GM18502 (cell line): ENCODE measurements around the gene SLC15A3.
A peak's percentile ranks its signal among the peaks of the same experiment; 100 is the strongest.

ENCODE experiments used
- ATAC-seq: cut with Tn5 transposase; IDR thresholded peaks from one replicate; pipeline ENCODE4 v1.9.1; 2021; ENCODE audit warnings: mild to moderate bottlenecking; ENCODE audit not compliant: unreplicated experiment, poor library complexity

SLC15A3 gene

DNA sequence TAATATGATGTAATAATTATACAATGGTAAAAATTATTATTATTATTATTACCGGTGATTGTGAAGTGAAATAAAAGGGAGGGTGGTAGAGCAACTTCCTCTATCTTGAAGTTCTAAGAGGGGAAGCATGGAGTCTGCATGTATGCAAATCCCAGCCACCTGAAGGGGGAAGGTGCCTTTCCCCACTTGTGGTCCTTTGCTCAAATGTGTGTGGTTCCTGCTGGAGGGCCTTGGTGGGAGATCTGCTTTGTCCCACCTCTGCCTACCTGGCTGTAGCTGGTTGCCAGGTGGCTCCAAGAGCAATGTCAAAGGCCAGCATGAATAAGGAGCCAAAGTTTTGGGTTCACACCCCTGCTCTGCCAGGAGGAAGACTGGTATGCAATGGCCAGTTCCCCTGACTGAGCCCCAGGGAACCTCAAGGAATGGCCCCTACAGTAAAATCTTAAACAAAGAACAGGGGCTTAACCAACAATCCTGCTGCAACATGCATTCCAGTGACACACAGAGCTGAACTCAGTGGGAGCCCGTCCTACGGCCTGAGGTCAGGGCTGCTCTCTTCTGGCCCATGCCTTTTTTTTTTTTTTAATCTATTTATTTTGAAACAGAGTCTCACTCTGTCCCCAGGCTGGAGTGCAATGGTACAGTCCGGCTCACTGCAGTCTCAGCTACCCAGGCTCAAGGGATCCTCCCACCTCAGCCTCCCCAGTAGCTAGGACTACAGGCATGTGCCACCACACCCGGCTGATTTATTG lies 19.2 kb downstream of the SLC15A3 start:
- ATAC-seq: no peak

DNA sequence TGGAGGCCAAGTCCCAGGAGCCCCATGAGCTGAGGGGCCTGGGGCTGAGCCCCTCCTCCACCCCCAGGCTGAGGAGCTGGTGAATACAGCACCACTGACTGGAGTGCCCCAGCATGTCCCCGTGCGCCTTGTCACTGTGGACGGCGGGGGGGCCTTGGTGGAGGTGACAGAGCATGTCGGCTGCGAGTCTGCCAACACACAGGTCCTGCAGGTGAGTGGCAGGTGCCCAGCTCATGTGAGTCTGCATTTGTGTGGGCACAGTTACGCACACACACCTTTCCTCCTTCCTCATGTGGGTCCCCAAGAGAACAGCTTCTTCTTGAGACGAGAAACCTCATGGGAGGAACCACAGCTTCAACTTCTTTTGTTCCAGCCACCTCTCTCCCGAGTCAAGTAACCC lies 20.1 kb downstream of the SLC15A3 start:
- no peak for ATAC-seq

DNA sequence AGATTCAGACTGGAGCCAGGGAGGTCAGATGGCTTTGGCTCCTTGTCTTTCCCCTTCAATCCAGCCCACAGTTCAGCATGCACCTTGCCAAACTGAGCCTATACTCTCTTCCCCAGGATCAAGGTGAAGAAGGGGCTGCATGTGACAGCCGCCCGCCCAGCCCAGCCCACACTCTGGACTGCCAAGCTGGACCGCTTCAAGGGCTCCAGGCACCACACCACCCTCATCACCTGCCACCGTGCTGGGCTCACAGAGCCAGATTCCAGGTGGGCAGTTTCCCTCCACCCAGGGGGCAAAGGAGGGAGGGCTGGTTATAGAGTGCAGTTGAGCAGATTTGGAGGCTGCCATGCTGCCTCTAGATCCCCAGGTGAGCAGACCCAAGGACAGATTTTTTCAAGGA lies 21.6 kb downstream of the SLC15A3 start:
- ATAC-seq: no peak

DNA sequence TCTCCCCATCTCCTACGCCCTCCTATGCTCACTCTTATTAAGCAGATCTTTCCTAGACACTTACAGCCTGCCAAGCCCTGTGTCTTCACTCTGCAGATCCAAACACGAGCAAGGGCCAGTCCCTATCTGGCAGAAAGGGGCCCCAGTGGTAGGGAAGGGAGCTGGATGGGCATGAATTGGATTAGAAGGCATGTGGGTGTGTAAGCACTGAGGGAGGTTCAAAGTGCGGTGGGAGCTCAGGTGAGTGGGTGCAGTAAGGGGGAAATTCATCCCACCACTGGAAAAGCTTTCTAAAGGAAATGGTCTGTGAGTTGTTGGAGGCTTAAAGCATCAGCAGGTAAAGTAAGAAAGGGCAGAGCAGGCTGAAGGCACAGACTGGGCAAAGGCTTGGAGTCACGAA lies 22.2 kb downstream of the SLC15A3 start:
- no peak for ATAC-seq

DNA sequence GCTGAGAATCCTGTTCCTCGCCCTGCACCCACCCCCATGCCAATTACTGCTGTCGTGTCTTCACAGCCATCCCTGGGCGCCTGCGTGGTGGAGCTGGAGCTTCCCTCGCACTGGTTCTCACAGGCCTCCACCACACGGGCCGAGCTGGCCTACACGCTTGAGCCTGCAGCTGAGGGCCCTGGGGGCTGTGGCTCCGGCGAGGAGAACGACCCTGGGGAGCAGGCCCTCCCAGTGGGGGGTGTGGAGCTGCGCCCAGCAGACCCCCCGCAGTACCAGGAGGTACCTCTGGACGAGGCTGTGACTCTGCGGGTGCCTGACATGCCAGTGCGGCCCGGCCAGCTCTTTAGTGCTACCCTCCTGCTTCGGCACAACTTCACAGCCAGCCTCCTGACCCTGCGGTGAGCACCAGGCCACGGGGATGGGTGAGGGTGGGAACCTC lies 23.4 kb downstream of the SLC15A3 start:
- no peak for ATAC-seq

DNA sequence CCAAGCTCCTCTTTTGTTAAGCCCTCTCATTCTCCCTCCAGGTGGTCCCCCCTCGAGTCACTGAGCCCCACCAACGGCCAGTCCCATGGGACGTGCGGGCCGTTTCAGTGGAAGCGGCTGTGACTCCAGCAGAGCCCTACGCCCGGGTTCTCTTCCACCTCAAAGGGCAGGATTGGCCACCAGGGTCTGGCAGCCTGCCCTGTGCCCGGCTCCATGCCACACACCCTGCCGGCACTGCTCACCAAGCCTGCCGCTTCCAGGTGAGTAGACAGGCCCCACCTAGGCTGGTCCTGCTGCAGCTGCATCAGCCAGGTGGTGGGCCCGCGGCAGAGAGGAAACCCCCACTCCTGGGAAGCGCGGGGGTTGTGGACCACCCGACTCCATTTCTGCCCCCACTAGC lies 24.4 kb downstream of the SLC15A3 start:
- ATAC-seq: no peak

DNA sequence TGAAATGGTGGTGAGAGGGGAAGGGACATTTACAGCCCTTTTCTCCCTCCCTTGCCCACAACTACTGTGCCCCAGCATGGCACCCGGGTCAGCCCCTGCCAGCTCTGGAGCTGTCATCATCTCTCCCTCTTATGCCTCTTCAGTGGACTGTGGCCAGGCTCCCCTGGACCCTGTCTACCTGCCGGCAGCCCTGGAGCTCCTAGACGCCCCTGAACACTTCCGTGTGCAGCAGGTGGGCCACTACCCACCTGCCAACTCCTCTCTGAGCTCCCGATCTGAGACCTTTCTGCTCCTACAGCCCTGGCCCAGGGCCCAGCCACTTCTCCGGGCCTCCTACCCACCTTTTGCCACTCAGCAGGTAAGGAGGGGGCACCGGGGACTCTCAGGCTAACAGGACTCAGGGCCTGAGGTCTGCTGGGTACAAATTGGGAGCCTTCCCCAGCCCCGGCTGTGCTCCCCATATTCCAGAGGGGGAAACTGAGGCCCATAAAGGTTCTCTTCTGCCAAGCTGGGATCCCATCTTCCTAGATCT lies 24.8 kb downstream of the SLC15A3 start:
- ATAC-seq: no peak

DNA sequence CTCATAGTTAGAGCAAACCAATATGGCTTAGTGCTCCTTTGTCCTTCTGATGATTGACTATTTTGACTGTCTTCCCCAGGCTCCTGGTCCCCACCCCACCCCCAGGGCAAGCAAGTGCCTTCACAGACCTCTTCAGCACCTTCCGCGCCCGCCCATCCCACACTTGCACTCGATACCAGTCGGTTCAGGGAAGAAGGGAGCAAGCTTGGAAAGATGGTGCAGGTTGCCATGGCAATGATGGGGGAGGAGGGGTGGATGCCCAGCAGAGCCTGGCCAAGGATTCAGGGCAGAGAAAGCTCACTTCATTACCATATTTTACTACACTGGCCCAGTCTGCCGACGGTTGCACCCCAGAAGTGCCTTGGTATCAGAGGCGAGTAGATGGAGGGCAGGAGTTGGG lies 25.5 kb downstream of the SLC15A3 start:
- ATAC-seq: no peak

DNA sequence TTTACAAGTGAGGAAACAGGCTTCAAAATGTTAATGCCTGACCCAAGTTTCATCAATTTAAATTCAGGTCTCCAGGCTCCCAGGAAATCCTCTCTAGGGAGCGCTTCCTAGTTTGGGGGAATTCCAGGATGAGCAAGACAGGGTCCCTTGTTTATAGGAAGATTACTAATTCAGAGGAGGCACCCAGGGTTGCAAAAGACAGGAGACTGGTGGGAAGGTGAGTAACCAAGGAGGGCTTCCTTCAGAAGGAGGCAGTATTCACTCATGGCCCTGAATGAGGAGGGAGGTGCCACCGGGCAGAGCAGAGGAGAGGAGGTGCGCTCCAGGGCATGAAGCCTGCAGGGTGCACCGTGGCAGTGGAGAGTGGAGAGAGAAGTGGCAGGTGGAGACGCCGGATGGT lies 26.1 kb downstream of the SLC15A3 start:
- ATAC-seq: no peak

DNA sequence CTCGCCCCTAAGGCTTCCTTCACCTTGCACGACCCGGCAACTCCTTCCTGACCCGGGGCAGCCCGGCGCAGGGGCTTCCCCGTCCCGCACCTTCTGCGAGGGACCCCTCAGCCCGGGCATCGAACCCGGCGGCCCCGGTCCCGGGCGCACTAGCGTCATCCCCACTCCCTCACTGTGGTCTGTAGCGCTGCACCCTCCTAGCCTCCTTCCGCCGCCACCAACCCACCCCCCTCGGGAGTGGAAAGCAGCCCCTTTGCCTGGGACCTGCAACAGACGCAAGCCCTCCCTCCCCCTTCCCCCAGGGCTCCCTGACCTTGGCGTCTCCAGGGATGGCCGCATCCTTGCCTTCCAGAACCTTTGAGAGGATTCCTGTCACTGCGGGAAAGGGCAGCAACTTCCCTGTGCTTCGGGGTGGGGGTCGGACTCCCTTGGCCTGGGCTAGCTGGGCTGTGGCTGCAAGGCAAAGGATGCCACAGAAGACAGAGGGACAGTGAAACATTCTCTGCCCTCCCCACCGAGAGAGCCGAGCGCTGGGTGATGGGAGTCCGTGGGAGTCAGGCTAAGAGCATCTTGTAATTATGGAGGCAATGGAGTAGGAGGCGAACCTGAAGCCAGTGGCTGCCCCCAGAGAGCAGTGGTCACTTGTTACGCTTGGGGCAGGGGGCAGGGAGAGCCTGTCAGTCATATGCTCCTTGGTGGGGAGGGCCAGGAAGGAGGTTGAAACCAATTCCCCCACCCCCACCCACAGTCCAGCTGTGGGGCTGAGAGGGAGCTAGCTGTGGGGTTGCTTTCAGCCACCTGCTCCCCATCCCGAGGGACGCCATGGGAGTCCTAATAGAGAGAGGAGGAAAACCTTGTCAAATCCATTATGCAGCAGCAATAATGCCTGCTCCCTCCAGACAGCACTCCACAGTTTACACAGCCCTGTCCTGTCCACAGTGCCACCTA lies 26.8 kb downstream of the SLC15A3 start:
- ATAC-seq: peak; percentile 19

DNA sequence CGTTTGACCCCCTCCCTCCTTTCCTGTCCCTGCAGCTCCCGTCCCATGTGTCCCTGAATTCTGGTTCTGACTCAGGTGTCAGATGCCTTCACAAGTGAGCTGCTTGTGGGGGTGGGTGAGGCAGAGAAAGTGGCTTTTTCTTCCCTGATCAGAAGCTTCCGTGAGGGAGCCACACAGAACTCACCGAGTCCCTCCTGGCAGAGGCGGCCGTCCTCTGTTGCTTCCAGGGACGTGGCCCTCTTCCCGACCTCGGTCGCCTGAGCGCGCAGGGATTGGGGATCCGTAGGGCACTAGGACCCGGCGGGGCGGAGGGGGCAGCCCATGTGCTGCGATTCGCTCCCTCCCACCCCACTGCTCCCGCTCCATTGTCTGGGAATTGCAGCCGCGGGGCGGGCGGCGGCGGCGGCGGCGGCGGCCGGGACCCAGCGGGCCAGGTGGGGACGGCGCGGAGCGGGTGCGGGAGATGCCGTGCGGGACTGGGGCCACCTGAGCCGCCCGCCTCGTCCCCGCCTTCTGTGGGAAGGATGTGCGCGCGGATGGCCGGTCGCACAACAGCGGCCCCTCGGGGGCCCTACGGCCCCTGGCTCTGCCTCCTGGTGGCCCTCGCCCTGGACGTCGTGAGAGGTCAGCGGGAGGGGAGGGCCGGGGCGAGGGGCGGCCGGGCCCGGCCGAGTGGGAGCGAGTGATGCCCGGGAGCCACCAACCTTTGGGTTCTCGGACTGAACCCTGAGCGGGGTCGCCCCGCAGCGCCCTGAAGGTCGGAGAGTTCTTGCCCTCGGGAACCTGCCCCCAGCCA lies 27.7 kb downstream of the SLC15A3 start, which contains the start of gene TMEM132A:
Gene TMEM132A, plus strand, starts transcription at position 351 of the 796 bp plus-strand sequence. Its CDS starts 174 bp downstream, at position 525.
- ATAC-seq: peak; percentile 47

DNA sequence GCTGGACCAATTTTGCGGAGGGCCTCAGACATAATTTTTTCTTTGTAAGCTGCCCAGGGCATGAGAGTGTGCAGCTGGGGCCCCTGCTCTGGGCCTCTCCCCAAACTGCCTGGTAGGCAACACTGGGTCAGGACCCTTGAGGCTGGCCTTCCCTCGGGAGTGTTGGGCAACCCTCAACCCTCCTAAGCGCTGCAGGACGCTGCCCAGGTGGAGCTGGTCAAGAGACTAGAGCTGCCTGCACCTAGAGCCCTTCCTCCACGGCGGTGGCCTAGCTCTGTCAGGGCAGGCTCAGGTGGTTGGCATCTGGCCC lies 28.2 kb downstream of the SLC15A3 start:
- ATAC-seq: no peak

DNA sequence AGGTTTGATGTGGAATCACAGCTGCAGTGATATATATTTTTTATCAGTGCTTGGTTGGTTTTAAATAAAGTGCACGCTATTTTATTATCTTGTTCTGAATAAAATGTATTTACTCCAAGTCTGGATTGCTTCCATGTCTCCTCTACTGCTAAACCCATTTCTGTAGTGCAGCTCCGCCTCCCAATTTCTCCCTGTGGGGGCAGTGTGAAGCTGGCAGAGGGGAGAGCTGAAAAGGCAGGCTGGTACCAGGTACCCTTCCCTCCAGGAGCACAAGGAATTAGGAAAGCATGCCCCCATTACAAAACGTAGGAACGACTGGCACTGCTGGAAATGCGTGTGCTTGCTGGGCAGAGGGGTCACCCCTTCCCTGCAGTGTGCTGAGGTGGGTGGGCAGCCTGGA lies 28.6 kb downstream of the SLC15A3 start:
- no peak for ATAC-seq

DNA sequence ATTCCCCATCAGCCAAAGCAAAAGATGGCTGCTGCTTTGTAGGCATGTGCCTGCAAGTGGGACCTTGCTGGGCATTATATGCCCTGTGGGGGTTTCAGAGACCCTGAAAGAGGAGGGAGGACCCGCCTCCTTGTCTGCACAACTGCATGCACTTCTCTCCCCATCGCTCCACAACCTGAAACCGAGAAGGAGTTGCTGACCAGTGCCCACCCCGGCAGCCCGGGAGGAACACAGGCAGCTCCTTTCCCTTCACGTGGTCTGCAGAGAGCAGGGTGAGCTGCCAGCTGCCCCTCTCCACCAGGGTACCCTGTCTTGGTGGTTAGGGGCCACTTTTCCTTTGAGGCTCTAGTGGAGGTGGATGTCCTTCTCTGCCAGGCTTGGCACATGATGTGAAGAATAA lies 29.1 kb downstream of the SLC15A3 start:
- no peak for ATAC-seq

DNA sequence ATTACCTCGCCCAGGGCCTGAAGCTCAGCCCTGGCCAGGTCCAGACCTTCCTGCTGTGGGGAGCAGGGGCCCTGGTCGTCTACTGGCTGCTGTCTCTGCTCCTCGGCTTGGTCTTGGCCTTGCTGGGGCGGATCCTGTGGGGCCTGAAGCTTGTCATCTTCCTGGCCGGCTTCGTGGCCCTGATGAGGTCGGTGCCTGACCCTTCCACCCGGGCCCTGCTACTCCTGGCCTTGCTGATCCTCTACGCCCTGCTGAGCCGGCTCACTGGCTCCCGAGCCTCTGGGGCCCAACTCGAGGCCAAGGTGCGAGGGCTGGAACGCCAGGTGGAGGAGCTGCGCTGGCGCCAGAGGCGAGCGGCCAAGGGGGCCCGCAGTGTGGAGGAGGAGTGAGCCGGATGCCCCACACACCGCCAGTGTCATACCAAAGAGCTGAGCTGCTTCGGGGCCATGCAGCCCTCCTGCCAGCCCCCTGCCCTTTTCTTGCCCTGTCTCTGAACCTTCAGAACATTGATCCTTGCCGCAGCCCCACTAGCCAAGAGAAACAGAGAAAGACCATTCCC lies 30.1 kb downstream of the SLC15A3 start:
- ATAC-seq: no peak

DNA sequence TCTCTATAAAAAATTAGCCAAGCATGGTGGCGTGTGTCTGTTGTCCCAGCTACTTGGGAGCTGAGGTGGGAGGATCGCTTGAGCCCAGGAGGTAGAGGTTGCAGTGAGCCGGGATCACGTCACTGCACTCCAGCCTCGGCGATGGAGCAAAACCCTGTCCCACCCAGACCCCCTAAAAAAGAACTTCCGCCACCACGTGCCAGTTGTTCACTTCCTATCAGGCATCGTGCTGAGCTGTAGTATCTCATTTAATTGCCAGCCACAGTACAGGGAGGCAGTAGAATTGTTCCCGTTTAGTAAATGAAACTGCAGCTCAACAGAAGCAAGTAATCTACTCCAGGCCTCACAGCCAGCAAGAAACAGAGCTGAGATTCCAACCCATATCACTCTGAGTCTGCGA lies 30.7 kb downstream of the SLC15A3 start:
- ATAC-seq: no peak

DNA sequence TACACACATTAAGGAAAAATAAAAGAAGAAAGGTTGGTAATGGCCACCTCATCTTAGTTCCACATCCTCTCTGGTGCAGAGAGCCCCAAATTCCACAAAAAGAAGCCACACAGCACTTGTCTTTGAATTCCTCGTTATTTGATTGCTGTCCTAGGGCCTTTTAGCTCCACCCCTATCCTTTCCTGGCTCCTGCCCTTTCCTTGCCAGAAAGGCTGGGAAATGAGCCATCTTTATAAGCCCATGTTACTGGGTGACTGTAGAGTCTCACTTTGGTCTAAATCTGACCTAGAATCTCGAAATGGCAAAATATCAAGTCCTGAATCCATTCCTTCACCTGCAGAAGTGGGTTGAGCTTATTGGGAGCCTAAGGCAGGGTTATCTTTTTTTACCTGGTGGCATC lies 32.0 kb downstream of the SLC15A3 start:
- ATAC-seq: no peak

DNA sequence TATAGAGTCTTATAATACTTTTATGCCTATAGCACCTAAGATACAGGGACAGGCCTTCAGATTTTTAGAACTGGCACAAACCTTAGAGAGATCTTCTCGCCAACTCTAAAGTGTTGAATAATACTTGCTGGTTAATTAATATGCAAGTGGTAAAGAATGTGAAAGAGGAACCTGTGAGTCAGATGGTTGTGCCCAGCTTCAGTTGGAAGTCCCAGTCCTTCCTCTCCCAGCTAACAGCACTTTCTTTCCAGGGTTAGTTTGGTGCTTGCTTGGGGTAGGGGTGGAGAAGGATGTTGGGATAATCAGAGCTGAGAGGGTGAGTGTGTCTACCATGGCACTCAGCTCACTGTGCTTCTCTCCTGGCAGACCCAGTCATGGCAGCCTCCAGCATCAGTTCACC lies 32.7 kb downstream of the SLC15A3 start:
- ATAC-seq: no peak

DNA sequence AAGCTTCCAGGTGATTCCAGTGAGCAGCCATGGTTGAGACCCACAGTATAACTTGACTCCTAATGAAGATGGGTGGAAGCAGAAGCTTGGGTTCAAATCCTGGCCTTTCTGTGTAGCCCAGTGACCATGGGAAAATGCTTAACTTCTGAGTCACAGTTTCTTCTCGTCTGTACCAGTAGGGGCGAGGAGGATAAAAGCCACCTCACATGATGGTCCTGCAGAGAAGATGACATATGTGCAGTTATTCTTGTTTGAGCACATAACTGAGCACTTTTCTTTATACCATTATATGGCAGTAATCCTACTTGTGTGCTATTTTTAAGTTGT lies 33.1 kb downstream of the SLC15A3 start:
- ATAC-seq: no peak

DNA sequence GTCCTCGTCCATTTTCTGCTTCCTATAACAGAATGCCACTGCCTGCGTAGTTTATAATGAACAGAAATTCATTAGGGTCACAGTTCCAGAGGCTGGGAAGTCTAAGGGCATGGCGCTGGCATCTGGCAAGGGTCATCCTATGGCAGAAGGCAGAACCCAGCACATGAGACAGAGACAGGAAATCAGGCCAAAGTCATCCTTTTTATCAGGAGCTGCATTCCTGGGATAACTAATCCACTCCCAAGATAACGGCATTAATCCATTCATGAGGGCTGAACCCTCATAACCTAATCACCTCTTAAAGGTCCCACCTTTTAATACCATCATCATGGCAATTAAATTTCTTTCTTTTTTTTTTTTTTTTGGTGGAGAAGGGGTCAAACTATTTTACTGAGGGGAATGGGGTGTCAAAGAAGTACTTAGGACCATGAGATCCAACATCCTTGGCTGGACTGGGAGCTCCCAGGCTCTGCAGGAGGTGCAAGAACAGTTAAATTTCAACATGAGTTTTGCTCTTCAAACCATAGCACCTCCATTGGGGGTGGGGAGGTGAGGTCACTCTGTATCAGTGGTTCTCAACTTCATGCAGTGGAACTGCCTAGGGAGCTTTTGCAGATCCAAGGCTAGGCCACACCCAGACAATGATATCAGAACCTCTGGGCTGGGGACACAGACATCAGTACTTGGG lies 33.6 kb downstream of the SLC15A3 start:
- no peak for ATAC-seq
